ENCODE data around the gene FHOD3.

FHOD3 gene

DNA sequence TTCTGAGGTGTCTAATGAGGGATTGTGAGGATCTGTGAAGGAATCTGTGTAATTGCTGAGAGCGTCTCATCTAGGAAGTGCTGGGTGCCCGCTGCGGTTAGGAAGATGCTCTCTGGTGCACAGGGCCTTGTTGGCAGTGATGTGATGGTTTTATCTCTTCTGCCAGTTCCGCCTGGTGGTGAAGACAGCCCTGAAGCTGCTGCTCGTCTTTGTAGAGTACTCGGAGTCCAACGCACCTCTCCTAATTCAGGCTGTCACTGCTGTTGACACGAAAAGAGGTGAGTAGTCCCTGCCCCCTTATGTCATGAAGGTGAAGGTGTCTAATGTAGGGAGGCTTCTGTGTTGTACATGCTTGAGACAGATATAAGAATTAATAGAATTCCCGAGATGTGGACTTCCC lies 297.1 kb downstream of the FHOD3 start:
- DNase-seq (ENCODE audit: low spot score) = no peak

DNA sequence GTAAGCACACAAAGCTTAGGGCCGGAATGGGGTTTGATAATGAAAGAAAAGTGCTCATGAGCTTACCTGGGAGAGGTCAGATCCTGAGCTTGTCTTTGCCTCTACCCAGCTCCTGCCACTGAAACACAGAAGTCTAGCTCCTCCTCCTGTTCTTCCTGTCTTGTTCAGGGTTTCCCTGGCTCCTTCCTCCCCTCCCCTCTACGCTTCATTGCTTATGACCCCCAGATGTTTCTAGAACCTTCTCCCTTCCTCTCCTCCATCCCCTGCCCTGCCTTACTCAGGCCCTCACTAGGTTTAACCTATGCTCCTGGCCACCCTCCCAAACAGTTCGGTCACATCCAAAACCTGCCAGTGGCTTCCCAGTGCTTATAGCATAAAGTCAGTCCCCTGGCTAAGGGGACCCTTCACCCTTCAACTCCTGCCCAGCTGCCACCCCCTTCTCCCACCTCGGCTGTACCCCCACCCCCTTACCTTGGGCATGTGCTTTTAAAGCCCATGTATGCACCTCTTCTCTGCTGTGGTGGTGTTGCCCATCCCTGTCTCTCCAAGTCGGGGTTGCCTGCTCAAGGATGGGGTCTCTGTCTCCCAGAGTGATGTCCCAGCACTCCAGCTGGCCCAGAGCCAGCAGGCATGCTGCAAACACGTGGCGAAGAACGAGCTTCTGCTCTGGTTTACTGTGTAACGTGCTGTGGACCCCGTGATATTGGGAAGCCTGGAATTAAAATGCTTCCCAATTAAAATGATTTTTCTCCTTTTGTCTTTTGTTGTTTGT lies 297.7 kb downstream of the FHOD3 start:
- no peak for DNase-seq (ENCODE audit: low spot score)

DNA sequence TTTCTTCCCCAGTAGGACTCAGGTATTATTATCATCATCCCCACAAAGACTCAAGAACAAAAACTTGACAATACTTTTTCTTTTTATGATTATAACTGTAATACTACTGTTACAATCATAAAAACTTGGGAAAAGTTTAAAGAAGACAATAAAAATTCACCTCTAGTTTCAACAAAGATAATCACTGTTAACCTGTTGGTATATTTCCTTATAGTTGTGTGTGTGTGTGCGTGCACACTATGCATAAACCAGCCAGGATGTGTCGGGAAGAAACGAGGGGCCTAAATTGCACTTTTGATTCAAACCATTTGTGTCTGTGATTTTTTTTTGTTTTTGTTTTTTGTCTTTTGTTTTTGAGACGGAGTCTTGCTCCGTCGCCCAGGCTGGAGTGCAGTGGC lies 298.3 kb downstream of the FHOD3 start:
- no peak for DNase-seq (ENCODE audit: low spot score)

DNA sequence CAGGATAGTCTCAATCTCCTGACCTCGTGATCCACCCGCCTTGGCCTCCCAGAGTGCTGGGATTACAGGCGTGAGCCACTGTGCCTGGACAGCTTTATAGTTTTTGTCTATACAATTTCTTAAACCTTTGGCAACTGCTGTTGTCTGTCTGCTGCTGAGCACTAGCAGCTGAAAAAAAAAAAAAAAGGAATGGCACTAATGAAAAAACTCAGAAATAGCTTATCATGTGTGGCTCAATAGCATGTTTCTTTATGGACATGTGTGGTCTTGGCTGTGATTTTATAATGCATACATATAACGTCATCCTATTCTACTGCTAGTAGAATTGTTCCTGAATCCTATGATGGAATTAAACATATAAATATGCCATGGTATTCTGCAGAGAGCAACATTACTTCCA lies 300.1 kb downstream of the FHOD3 start:
- no peak for DNase-seq (ENCODE audit: low spot score)

DNA sequence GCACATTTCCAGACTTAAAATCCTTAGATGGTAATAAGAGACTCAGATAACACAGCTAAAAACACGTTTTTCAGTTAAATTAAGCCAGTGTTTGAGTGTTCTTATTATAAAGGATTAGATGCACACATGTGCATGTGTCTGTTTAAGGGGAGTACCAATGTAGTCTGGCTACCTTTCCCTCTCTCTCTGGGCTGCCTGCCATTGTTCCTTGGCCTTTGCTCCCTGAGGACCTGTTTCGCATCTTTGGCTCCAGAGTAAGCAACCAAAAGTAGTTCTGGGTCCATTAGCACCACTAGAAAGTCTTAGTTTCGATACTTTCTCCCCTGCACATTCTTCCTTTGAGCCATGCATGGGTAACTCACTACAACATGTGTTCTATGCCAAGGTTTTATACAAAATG lies 303.0 kb downstream of the FHOD3 start:
- DNase-seq (ENCODE audit: low spot score) = no peak

DNA sequence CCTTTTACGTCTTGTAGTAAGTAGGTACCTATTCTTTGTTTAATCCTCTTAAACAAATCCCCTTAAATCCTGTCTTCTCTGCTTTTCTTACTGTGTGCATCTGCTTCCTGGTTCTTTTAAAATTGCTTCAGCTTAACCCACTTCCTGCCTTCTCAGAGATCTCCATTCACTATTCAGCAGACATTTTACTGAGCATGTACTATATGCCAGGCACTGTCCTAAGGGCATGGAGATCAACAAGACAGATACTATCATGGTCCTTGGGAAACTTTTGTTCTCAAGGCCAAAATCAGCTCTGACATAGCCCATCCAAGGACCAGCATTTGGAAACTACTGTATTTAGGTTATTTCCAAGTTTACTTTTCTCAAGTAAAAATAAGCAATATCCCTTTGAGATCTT lies 303.8 kb downstream of the FHOD3 start:
- DNase-seq (ENCODE audit: low spot score) = no peak

DNA sequence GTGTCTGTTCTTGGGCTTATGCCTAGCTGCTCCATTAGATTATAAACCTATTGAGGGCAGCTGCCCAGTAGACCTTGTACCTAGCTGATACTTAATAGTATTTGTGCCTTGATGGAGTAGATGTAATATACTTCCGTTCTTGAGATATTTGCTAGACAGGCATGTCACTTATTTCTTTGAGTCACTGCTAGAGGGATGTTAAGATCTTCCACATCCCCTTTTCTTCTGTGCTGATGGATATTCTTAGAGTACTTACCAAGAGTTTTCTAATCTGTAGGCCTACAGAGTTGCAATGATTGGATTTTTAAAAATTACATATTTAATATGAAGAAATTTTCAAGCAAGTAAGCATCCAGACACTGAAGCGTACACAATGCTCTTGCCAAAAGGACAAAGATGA lies 304.6 kb downstream of the FHOD3 start:
- DNase-seq (ENCODE audit: low spot score) = no peak

DNA sequence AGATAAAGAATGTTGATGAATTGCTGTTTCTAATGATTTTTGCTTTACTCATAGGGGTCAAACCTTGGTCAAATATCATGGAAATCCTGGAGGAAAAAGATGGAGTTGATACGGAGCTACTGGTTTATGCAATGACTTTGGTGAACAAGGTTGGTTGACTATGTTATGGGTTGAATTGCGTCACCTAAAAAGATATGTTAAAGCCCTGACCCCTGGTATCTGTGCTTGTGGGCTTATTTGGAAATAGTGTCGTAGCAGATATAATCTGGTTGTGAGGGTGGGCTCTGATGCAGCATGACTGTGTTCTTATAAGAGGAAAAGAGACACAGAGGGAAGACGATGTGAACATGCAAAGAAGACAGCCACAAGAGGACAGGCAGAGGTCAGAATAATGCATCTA lies 305.1 kb downstream of the FHOD3 start:
- DNase-seq (ENCODE audit: low spot score) = no peak

DNA sequence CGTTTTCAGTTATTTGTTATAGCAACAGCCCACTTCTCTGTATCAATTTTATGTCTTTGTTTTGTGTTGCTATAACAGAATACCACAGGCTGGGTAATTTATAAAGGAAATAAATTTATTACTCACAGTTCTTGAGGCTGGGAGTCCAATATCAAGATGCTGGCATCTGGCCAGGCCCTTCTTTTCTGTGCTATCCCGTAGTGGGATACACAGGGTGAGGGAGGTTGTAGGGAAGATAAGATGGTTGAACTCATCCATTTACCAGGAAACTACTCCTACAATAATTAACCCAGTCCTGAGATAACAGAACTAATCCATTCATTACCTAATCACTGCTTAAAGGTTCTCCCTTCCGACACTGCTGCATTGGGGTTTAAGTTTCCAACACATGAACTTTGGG lies 310.6 kb downstream of the FHOD3 start:
- no peak for DNase-seq (ENCODE audit: low spot score)

DNA sequence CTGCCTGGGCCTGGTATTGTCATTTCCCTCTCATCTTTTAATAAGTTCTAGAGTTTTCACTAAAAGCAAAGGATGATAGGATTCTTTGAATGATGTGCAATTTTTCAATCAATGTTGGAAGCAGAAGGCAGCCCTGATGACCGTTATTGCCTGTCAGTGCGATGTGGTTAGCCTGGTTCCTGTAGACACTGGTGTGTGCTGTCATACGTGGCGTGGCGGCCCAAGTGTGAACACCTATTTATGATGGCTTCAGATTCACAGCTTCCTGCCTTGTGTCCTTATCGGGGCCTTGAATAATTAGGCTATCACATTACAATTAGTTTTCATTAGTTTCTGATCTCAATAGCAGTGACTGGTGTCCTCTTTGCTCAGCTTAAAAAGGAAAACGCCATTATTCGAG lies 312.7 kb downstream of the FHOD3 start:
- DNase-seq (ENCODE audit: low spot score) = no peak

DNA sequence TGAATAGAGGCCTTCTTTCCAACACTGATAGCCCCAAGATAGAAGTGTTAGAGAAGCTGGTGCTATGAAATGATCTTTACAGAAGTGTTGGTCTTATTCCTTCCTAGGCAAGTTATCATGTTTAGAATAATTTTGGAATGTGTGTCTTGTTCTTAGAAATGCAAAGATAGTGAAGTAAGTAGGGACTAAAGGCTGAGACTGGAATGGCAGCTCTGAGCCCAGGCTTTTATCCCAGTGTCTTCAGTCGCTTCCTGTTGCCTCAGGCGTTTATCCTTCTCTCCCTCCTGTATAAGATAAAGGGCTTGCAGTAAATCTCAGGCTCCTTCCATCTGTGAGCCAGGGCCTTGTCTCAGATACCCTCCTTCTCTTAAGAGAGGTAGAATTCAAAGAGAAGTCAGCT lies 313.1 kb downstream of the FHOD3 start:
- DNase-seq (ENCODE audit: low spot score) = no peak

DNA sequence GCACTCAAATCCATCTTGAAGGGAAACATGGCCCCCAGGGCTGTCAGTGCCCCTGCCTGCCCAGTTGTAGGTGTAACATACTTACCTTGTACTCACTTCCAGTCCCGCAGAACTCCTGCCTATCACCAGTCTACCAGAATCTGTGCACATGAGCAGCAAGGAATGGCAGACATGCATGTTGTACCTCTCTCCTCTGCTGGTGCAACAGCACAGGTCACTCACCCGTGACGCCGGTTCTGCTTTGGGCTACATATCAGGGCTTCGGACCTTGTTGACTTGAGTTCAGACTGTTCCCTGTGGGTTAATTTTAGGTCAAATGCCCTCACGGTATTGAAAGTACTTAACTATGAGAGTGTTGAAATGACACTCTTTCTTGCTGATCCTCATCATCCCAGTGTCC lies 315.6 kb downstream of the FHOD3 start:
- DNase-seq (ENCODE audit: low spot score) = no peak

DNA sequence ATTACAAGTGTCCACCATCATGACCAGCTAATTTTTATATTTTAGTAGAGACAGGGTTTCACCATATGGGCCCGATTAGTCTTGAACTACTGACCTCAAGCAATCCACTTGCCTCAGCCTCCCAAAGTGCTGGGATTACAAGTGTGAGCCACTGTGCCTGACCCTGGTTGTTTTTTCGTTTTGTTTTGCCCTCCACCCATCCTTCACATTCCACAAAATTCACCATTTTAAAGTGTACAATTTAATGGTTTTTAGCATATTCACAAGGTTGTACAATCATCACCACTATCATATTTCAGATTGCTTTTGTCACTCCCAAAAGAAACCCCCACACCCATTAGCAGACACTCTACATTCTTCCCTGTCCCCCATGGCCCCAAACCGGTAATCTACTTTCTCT lies 316.3 kb downstream of the FHOD3 start:
- DNase-seq (ENCODE audit: low spot score) = no peak

DNA sequence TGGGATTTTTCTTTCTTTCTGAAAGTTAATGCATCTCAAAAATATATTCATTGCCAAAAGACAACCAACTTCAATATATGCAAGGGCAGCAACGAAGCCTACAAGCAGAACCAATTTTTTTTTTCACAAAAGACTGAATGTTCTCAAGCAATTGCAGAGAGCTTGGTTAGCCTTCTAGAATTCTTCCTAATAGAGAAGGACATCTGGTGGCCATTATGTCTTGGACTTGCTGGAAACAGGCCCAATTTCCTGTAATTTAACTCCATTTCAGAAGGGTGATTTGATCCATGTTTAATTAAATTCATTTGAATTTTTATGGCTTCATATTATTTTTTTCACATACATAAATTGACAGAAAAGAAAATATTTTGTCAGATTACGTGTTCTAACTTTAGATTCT lies 323.3 kb downstream of the FHOD3 start:
- DNase-seq (ENCODE audit: low spot score) = no peak

DNA sequence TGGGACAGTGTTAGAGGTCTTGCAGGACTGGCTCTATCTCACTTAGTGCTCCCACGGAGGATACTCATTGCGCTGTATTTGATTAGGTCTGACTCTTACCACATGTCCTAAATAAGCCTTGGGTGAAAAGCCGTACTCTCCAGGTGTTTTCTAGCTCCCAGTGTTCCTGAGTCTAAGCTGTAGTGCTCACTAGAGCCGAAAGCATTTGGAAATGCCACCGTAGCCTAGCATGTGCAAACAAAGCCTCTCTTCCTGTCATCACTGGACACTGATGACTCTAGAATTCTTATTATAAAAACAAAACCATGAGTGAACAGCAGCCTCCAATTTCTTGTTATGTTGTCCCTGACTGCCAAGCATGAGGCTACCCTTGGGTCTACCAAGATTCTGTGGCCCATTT lies 325.1 kb downstream of the FHOD3 start:
- no peak for DNase-seq (ENCODE audit: low spot score)

DNA sequence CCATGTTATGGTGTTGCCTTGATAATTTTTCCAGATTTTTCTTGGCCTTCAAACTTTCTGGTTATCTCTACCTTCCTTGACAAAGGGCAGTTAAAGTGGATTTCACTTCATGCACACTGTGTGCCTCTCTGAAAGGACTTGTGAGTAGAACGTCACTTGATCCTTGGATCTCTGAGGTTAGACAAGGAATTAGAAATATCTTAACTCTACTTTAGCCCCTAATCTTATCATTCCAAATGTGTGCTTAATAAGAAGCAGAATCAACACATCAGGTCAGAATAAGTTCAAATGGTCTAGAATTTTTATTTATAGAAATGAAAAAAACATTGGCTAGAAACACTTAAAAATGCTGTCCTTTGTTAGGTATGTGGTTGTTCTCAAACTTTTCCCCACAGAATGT lies 325.6 kb downstream of the FHOD3 start:
- DNase-seq (ENCODE audit: low spot score) = no peak

DNA sequence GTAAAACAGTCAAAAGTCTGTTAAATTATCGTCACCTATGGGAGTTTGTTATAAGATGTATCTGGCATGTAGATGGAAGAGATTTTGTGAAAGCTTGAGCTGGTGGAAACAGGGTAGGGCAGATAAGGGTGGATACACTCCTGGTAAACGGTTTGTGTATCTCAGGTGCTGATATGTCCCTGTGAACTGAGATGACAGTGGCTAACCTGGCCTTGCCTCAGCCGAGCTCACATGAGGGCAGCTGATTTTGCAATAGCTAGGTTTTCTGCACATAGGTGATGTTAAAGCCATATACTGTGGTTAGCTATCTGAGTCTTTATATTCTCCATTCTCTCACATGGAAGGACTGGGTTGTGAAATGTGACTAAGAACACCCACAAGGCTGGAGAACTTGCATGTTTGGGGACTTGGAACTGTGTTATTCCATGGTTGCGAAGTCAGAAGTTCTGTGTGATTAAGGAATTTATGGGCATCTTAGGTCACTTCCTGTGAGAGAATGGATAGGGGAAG lies 326.2 kb downstream of the FHOD3 start:
- DNase-seq (ENCODE audit: low spot score) = no peak

DNA sequence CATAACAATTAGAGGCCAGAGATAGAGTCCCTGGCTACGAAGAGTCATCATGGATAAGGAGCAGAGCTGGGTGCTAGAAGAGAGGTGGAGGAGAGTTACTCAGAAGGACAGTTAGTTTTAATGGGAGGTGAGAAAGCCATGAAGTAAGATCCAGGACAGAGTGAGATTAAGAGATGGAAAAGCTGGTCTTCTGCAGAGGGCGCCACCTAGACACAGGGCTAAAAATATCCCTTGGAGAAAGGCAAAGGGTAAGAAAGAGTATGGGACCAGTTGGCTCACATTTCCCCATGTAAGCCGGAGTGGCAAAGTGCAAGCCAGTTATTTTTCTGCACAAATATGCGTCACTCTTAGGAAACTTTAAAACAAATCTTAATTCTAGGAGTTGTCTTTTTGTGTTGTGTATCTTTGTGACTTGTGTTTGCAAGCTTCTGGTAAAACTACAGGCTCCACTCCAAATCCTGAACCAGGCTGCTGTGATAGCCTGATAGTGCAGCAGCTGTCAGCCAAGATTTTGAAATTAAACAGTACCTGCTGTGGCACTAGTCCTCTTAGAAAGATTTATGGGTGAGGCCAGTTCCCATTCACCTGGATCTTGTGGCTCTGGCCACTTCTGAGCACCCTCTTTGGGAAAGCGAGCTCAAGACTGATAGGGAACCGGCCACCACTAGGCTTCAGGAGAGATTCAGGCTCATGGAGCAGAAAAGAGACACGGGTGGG lies 327.1 kb downstream of the FHOD3 start:
- no peak for DNase-seq (ENCODE audit: low spot score)

DNA sequence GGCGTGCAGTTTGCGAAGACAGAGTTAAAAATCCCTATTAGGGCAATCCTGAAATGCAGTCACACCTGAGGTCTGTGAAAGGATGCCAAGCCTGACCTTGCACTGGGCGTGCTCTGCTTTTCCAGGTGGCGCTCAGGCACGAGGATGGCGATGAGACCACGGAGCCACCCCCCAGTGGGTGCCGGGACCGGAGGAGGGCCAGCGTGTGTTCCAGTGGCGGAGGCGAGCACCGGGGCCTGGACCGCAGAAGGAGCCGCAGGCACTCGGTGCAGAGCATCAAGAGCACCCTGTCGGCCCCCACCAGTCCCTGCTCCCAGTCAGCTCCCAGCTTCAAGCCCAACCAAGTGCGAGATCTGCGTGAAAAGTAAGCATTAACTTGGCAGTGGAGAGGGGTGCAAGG lies 327.9 kb downstream of the FHOD3 start:
- DNase-seq (ENCODE audit: low spot score) = no peak

DNA sequence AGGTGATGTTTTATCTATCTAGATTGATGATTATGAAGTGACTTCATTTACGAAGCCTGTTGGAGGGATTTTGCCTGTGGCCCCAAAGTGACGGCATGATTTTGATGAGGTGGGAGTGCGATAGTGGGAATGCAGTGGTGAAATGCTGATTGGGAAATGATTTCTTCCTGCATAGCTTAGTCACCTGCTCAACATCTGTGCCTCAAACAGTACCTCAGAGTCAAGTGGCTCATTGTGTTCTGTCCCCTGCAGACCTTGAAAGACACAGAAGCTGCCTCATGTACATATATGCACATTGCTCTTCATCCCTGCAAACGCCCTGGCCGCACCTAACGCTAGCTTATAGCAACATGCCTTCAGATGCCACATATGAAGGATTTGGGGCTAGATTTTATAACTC lies 330.1 kb downstream of the FHOD3 start:
- DNase-seq (ENCODE audit: low spot score) = no peak

DNA sequence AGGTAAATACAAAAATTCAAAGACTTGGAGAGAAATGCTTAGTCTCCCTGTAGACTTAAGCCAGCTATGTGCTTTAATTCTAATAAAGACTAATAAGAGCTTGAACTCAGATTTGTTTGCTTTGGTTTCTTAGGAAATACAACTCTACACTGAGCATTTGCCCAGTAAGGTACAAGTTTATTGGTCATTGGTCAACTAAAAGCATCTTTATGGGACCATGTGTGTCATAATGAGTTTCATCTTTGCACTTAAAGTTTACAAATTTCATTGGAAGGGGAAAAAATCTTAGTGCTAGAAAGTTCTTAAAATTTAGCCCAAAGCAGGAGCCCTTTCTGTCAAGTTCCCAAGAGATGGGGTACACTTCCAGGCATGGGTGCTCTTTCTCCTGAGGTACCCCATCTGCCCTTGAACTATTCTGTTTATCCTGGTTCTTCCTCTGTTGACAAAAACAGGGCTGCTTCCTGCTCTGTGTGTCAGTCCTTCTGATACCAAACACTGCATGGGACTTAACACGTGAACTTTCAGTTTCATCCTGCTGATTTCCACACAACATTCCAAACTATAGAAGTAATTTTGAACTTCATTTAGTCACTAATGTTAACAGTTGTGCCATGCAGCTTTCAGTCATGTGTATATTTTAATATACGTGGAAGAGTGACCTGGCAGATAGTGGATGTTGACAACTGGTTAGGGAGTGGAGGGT lies 331.1 kb downstream of the FHOD3 start:
- no peak for DNase-seq (ENCODE audit: low spot score)

DNA sequence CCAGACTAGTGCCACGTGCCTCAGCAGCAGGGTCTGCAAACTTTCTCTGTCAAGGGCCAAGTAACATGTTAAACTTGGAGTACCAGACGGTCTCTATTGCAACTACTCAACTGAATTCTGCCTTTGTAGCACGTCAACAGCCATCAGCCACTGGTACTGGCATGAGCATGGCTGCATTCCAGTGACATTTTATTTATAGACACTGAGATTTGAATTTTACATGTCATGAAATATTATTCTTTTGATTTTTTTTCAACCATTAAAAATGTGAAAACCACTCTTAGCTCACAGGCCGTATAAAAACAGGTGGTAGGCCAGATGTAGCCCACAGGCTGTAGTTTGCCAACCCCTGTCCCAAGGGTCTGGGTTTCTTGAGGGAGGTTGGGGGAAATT lies 331.6 kb downstream of the FHOD3 start:
- no peak for DNase-seq (ENCODE audit: low spot score)

DNA sequence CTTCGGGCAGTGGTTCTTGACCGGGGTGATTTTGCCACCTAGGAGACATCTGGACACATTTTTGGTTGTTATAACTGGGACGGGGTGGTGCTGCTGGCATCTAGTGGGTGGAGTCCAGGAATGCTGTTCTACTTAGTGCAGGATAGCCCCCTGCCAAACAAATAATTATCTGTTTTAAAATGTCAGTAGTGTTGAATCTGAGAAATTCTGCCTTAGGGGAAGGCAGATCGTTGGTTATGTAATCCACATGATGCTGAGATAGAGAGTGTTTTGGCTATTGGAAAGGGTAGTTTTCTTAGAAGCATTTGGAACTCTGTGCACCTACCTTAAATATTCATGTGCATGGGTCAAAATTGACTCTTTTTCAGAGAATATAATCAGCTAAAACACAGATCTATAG lies 332.3 kb downstream of the FHOD3 start:
- DNase-seq (ENCODE audit: low spot score) = no peak
